GM19043 (cell line): ENCODE measurements around the gene AKT1.

ENCODE experiments used
- ATAC-seq: cut with Tn5 transposase; IDR thresholded peaks from one replicate; pipeline ENCODE4 v1.9.1; 2021; ENCODE audit warnings: low read depth; ENCODE audit not compliant: unreplicated experiment

The AKT1 gene

GRCh38 chr14:104787736-104788135 lies 7.8 kb downstream of the AKT1 start:
- no peak for ATAC-seq

- no peak for ATAC-seq
Observed at GRCh38 chr14:104786726-104787675, 8.5 kb downstream of the AKT1 start.

- ATAC-seq, result no peak
Observed at GRCh38 chr14:104786091-104786586, 9.4 kb downstream of the AKT1 start.

DNA sequence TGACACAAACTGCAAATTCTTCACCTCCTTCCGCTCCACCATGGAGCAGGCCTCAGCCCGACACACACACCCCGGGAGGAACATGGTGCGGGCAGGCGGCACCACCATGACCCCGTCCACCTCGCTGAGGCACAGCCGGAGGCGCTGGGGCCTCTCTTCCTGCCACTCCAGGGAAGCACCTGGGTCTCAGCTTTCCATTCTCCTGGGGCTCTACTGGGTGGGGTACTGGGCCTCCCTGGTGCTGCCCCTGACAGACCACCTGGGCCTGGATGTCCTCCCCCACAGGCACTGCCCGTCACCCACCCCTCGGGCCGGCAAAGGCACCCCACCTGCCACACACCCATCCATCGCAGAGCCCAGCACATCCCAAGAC lies 9.9 kb downstream of the AKT1 start:
- no peak for ATAC-seq

- no peak for ATAC-seq
Observed at GRCh38 chr14:104784846-104785707, 10.5 kb downstream of the AKT1 start.

- ATAC-seq, result no peak
Observed at GRCh38 chr14:104784218-104784568, 11.4 kb downstream of the AKT1 start.

DNA sequence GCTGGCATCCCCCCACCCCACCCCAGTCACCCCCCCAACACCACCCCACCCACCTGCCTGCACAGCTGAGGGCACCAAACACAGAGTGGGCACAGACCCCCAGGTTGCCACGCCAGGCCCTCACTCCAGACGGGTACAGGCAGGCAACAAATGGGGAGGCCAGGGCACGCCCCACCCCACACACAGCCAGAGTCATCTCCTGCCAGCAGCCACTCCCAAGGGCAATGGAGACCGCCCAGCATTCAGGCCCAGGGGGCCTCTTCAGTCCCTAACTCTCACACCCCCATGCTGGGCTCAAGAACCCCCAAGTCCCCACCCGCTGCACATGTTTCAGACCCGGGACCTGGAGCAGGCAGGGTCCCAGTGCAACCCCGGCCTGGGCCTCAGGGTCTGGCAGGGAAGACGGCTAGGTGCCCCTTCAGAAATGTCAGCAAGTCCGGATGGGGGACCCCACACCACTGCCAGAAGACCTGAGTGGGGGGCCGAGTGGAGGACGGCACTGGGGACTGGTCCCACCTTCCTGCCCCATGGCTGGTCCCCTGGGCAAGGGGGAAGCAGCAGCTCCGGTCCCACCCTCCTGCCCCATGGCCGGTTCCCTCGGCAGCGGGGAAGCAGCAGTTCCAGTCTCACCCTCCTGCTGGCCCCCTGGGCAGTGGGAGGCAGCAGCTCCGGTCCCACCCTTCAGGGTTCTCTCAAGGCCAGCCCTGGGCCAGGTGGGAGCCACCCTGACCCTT lies 11.9 kb downstream of the AKT1 start:
- no peak for ATAC-seq

DNA sequence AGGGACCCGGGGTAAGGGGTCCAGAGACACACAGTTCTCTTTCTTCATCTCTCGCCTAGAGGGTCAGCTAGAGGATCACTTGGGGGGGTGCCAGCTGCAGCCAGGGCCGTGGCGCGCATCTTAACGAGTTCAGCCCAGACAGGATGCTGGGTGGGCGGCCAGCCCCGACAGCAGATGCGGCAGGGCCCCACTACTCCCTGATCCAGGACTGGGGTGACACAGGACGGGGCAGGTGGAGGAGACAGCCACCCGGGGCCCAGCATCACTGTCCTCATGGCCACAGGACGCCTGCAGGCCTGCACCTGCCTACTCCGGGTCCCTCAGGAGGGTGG lies 12.8 kb downstream of the AKT1 start:
- no peak for ATAC-seq

- no peak for ATAC-seq
Observed at GRCh38 chr14:104782086-104782807, 13.3 kb downstream of the AKT1 start.

DNA sequence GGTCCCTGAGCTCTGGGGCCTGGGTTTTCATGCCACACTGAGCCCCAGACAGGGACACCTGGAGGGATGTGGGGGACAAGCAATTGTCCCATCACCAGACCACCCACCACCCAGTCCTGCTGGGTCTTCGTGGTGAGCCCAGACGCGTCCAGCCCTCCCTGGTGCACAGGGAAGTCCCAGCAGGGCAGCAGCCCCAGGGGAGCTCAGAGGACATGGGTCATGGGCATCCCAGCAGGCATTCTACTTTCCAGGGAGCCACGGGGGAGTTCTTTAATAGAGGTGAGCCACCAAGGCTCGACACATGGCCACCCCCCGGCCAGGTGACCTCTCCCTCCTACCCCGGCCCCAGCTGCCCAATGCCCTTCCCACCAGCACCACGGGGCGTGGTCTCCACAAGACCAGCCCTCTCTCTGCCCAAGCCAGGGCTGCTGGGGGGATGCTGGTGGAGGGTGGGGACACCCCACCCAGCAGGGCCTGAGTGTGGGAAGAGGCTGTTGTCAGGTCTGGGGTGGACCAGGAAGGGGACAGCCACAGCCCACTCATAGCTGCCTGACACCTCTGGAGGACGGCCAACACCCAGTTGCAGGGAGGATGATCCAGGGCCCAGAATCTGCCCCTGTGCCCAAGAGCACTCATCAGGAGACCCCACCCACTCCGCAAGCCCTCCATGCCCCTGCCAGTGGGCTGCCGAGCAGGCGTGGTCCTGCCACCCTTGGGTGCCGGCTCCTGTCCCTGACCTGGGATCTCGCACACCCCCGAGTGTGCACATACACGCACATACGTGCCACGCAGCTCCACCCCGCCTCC lies 14.1 kb downstream of the AKT1 start:
- no peak for ATAC-seq

GRCh38 chr14:104780513-104781030 lies 15.0 kb downstream of the AKT1 start:
- no peak for ATAC-seq

- no peak for ATAC-seq
Observed at GRCh38 chr14:104779776-104780512, 15.6 kb downstream of the AKT1 start.

- ATAC-seq, result no peak
Observed at GRCh38 chr14:104778694-104779331, 16.7 kb downstream of the AKT1 start.

- ATAC-seq, result no peak
Observed at GRCh38 chr14:104777808-104778249, 17.7 kb downstream of the AKT1 start.

DNA sequence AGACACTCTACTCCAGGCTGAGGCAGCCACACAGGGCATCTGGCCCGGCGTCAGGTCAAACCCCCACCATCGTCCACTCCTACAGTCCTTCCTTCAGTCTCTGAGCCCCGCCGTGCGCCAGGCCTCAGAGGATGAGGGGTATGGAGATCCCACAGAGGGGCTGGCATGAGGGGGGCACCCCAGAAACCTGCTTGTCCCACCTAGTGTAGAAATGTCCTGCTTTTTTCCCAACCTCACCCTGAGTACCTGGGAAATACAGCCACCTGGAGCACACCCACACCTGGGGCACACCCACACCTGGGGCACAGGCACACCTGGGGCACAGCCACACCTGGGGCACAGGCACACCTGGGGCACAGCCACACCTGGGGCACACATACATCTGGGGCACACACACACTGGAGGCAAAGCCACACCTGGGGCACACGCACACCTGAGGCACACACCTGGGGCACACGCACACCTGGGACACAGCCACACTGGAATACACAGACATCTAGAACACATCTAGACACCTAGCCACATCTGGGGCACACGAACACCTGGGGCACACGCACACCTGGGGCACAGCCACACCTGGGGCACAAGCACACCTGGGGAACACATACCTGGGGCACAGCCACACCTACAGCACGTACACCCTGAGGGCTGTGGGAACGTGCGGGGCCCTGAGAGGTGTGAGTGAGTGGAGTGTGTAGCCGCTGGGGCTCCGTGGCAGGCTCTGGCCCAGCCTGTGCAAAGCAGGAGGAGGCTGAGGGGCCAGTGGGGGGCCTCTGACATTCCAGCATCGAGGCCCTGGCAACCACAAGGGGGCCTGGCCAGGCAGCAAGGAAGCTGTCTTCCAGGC lies 18.4 kb downstream of the AKT1 start:
- no peak for ATAC-seq

DNA sequence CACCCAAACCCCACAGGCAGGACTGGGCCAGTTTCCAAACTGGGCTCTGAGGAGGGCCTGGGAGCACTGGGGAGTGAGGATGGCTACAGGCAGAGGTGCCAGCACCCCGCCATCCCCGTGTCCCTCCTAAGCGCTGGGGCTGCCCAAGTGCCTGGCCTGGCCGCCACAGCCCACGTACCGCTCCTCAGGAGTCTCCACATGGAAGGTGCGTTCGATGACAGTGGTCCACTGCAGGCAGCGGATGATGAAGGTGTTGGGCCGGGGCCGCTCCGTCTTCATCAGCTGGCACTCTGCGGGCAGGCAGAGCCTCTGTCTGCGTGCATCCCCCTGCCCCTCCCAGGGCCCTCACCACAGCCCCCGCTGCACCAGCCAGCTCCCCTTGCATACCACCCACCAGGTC lies 19.1 kb downstream of the AKT1 start:
- no peak for ATAC-seq

DNA sequence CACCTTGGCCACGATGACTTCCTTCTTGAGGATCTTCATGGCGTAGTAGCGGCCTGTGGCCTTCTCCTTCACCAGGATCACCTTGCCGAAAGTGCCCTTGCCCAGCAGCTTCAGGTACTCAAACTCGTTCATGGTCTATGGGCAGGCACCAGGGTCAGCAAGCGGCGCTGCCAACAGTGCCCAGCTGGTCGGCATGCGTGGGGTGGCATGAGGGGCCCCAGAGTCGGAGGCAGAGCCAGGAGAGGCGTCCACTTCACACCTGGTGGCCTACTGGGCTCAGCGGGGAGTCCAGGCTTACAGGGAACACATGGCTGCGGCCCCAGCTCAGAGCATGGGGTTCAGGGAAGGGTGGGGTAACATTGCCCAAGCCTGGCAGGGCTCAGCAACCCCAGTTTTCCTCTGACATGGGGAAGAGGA lies 20.5 kb downstream of the AKT1 start:
- ATAC-seq, result no peak
